NB4 (cell line): ENCODE data around the gene ALG10B.
"Not testable (repeated sequence)": the region's sequence is repeated elsewhere in the genome, so short reads cannot be mapped to it uniquely, and the experiment has no call there.

Experiments used
- POLR2A ChIP-seq: IDR thresholded peaks from 2 replicates; pipeline ENCODE4 v1.6.1; 2011; ENCODE audit warnings: mild to moderate bottlenecking; ENCODE audit not compliant: insufficient read length; ENCODE audit errors: extremely low read depth
- TF ChIP-seq, protein P1 (sequence below): IDR thresholded peaks from one replicate; pipeline ENCODE4 v1.5.1; 2012; ENCODE audit warnings: low read depth, low read length

DNA sequence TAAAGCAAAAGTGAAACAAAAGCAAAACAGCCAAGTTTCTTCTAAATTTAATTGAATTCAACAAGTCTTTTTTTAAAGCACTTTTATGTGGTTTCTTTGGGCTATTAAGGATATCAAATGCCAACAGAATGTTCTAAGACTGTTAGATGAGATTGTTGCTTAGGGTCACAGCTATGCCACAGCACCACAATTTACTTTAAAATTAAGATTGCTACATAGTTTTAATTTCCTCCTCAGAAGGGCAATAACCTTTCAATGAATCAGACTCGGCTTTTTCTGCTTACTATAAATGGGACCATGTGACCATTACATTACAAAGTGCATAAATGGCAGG lies 34.6 kb downstream of the ALG10B start:
- not testable (repeated sequence) for TF ChIP-seq POLR2A
- TF ChIP-seq, protein P1, sequence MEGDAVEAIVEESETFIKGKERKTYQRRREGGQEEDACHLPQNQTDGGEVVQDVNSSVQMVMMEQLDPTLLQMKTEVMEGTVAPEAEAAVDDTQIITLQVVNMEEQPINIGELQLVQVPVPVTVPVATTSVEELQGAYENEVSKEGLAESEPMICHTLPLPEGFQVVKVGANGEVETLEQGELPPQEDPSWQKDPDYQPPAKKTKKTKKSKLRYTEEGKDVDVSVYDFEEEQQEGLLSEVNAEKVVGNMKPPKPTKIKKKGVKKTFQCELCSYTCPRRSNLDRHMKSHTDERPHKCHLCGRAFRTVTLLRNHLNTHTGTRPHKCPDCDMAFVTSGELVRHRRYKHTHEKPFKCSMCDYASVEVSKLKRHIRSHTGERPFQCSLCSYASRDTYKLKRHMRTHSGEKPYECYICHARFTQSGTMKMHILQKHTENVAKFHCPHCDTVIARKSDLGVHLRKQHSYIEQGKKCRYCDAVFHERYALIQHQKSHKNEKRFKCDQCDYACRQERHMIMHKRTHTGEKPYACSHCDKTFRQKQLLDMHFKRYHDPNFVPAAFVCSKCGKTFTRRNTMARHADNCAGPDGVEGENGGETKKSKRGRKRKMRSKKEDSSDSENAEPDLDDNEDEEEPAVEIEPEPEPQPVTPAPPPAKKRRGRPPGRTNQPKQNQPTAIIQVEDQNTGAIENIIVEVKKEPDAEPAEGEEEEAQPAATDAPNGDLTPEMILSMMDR, result not testable (repeated sequence)
